Effector CD4-positive, alpha-beta T cell (primary cell): ENCODE results near the gene PCSK6.

Experiments
- DNase-seq: peaks from one replicate; pipeline ENCODE4 v3.0.0-alpha.2; 2020

Gene PCSK6

GRCh38 chr15:101522621-101523559, 33.4 kb upstream of the PCSK6 start:
- no peak for DNase-seq

GRCh38 chr15:101522091-101522490, 32.6 kb upstream of the PCSK6 start:
- DNase-seq, result no peak

- DNase-seq, result no peak
Observed at GRCh38 chr15:101521591-101521990, 32.1 kb upstream of the PCSK6 start.

DNA sequence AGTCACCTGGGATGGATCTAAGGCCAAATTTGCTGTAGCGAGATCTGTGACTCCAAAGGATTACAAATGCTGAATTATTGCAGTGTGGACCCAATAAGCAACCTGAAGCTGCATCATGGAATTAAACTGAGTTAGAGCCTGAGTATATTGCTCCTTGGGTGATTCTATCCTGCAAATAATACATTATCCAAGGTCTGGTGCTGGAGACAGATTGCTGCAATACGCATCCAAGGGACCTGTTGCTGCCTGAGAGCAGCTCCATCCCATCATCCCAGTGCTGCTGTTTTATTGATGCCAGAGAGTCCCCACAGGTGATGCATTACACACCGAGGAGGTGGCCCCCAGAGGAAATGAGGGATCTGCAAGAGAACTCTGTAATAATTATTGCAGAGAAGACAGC, 31.6 kb upstream of the PCSK6 start:
- no peak for DNase-seq

DNA sequence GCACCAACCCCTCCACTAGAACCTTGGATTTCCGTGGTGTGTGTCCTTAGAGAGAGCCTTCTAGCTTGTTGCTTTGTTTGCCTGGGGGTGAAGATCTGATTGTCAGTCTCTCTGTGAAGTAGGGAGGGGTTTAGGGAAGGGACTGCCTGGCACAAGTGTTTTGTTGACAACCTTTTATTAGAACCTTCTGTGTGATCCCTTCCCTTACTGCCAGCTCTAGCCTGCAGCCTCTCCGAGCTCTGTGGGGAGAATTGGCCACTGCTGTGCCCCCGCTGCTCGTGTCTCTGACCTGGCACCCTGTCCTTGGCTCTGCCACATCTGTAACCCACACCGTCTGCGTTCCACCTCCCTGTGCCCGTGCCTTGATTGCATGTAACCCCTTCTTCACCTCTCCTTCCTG, 30.9 kb upstream of the PCSK6 start:
- DNase-seq, result no peak

DNA sequence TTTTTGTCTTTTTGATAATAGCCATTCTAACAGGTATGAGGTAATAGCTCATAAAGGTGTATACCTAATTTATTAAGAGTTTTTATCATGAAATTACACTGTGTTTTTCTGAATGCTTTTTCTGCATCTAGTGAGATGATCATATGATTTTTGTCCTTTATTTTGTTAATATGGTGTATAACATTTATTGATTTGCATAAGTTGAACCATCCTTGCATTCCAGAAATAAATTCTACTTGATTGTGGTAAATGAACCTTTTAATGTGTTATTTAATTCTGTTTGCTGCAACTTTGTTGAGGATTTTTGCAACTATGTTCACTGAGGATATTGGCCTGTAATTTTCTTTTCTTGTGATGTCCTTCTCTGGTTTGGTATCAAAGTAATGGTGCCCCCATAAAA, 28.0 kb upstream of the PCSK6 start:
- no peak for DNase-seq

DNA sequence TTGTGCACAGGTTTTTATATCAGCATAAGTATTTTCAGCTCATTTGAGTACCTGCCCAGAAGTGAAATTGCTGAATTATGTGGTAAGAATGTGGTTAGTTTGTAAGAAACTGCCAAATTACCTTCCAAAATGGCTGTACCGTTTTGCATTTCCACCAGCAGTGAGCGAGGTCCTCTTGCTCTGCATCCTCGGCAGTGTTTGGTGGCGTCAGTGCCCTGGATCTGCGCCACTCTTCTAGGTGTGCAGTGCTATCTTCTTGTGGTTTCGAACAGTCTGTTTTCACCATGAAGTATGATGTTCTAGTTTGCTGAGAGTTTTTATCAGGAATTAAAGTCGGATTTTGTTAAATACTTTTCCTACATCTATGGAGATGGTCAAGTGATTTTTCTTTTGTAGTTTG, 24.8 kb upstream of the PCSK6 start:
- no peak for DNase-seq

DNA sequence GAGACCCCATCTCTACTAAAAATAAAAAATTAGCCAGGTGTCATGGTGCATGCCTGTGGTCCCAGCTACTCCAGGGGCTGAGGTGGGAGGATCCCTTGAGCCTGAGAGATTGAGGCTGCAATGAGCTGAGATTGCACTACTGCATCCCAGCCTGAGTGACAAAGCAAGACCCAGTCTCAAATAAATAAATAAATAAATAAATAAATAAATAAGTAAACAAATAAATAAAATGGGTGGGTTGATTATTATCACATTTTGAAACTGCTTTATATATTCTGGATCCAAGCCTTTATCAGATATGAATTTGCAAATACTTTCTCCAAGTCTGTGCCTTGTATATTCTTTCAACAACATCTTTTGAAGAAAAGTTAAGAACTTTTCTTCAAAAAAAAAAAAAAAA, 22.2 kb upstream of the PCSK6 start:
- DNase-seq, result no peak

DNA sequence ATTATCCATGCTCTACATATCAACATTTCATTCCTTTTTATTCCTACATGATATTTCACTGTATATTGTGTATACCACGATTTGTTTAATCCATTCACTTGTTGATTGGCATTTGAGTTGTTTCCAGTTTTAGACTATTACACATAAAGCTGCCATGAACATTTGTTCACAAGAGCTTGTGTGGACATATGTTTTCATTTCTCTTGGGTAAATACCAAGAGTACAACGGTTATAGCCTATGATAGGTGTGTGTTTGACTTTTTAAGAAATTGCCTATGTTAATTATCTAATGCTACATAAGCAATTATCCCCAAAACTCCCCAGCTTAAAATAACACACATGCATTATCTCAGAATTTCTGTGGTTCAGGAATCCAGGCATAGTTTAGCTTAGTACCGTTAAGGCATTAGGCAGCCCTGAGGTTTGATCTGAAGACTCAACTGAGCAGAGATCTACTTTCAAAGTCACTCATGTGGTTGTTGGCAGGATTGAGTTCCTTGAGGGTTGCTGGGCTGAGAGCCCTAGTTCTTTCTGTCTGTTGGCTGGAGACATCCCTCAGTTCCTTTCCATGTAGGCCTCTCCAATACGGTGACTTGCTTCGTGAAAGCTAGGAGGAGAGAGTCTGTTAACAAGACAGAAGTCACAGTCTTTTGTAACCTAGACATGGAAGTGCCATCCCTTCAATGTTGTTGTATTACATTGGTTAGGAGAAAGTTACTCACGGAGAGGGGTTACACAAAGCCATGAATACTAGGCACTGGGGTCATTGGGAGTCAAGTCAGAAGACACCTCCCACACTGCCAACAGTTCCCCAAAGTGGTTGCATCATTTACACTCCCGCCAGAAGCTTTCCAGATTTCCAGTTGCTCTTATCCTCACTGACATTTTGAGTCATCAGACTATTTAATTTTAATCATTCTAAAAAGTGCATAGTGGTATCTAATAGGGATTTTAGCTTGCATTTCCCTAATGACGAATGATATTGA, 21.0 kb upstream of the PCSK6 start:
- no peak for DNase-seq

DNA sequence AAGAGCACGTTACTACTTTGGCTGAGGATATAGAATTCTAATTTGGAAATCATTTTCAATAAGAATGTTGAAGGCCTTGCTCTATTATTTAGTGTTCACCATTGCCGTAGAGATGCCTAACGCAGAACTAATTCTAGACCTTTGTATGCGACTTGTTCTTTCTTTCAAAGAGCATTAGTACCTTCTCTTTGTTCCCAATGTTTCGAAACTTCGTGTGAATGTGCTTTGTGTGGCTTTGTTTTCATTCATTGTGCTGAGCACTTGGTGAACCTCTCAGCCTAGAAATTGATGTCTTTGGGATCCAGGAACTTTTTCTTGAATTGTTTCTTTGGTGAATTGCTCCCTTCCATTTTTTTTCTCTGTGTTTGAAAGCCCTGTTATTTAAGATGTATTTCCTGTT, 19.8 kb upstream of the PCSK6 start:
- no peak for DNase-seq

DNA sequence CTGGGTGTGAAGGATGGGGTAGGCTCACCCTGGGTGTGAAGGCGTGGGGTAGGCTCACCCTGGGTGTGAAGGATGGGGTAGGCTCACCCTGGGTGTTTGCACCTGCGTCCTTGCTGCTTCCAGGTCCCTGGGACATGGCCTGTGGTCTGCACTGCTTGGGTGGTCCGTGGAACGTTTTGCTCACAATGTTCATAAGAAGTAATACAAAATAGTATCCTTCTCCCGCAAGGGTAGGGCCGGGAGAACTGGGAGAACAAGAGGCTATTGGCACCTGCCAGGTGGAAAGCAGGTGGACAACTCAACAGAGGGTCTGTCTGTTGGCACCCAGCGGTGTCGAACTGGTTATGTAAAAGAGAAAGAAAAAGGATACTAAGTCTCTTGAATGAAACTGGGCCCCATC, 17.0 kb upstream of the PCSK6 start:
- DNase-seq, result no peak

DNA sequence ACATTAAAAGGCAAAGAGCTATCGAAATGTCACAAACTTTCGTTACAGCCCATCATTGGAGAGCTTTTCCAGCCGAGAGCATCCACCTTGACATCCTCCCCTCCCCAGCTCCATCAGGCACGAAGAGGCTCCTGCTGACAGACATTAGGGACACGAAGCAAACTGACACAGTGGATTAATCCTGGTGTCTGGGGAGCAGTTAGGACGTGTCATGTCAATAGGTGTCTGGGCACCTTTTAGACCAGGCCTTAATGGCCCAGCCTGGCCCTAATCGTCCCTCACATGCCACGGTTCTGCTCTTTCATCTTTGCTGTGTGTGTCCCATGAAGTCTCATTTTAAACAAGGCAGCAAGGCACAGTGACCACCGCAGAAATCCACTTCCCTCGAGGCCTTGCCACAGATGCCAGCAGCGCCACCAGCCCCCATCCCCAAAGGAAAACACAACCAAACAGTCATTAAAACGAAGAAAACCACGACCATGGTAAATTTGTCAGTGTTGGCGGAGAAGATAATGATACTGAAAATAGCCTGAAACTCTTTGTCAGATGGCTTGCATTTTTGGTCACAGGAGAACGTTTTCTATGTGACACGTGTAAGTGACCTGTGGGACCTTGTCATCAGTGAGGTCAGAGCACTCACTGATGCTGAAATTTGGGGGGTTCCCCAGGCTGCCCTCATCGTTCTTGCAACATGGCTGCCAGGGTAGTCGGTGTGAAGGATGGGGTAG, 16.3 kb upstream of the PCSK6 start:
- no peak for DNase-seq

DNA sequence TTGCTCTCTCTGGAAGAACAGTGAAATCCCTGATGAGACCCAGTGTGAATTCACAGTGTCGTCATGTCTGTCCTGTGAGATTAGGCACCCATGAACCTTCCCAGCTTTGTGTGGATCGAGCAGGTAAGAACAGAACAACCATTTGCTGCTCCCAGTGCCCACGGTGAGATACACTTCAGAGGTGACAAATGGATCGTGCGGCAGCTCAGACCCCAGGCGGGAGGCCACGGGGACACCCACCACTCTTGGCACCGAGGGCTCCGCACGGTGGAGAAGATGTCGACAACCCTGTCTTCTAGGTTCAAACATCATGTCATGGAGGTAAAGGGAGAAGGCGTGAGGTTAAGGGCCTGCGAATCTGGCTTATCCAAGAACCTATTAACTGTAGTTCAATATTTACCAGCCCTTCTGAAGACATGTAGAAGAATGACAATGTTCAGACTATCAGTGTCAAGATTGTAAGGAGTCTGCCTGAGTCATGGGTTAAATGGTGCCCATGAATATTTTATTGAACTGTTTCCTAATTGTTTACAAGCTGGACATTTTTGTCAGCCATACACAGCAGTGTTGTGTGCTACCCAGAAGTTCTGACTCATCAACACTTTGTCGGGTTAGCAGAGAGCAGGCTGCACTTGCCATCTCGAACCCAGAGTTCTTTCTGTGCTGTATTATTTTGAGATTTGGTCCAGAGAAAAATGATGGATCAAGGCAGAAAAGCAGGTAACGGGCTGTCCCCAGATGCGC, 15.5 kb upstream of the PCSK6 start:
- no peak for DNase-seq

DNA sequence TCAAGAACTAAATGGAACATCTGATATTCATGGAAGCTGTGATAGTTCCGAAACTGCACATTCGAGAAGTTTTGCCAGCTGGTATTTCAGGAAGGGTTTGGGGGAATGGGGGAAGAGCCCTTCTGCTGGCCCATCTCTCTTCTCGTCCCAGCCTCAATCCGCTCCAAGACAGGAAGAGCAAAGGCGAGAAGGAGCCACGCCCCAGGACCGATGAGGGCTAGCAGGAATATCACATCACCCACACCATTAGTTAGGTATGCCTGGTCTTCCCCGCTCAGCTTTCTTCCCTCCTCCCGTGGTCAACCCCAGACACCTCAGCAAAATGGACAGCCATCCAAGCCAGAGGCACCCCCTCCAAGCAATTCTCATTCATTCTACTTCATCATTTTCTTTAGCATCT, 14.9 kb upstream of the PCSK6 start:
- DNase-seq, result no peak

DNA sequence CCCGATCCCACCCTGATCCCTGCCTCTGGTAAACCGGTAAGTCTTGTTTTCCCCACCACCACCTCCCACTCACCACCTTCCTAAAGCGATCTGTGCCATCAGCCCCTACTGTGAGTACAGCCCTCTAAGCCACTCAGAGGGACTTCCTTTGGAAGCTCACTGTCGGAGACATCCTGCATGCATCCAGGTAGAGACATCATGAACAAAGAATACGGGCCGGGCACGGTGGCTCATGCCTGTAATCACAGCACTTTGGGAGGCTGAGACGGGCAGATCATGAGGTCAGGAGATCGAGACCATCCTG, 13.7 kb upstream of the PCSK6 start:
- no peak for DNase-seq

DNA sequence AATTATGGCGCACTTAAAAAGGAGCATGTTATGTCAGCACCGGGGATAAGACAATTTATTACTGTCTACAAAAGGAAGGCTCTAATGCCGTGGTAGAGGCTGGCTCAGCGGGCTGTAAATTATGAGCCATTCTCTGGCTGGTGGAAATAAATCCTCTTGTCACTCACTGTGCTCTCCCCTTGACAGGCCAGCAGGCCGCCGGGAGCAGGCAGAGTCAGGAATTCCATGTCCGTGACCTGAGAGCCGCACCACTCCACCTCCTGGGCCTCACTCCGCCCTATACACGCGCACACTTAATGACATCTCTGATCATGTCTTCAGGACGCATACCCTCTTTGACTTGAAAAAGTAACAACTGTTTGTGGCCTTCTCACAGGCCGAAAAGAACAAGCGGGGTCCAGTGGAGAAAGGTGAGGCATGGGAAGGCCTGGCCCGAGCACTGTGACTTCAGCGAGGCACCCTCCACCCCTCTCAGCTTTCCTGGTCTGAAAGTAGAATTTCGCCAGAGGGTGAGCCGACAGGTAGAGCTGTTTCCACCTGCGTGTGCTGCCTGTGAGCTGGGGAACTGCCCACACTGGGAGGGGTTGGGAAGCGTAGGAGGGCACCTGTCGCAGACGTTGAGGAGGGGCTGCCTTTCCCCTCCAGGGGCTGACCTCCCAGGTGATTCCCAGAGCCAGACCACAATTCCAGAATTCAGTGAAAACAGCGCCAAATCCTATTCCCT, 13.2 kb upstream of the PCSK6 start:
- no peak for DNase-seq

DNA sequence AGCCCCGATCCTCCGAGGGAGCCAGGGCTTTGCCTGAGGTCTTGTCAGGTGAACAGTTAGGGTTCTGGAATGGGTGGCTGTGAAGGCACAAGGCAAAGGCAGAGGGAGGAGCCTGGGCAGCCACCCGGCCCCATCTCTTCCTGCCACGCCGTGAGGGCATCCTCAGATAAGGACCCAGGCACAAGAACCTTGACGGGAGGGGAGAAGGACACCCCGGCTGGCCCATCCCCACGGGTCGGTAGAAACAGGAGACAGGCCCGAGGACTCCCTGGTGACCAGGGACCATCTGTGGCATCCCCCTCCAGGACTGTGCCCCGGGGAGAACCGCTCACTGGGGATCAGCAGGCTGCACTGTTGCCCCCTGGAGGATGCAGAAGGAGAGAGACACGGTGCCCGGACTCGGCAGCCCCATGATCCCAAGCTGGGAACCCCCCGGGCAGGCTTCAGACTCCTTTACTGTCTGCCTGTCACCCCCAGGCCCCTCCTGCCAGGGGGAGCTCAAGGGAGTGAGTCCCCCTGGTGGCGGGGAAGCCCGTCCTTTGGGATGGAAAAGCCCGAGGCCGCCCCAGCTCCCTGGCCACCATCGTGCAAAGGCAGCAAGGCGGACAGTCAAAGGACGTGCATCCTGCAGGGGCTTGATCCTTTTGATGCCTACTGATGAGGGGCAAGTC, 12.3 kb upstream of the PCSK6 start:
- no peak for DNase-seq

DNA sequence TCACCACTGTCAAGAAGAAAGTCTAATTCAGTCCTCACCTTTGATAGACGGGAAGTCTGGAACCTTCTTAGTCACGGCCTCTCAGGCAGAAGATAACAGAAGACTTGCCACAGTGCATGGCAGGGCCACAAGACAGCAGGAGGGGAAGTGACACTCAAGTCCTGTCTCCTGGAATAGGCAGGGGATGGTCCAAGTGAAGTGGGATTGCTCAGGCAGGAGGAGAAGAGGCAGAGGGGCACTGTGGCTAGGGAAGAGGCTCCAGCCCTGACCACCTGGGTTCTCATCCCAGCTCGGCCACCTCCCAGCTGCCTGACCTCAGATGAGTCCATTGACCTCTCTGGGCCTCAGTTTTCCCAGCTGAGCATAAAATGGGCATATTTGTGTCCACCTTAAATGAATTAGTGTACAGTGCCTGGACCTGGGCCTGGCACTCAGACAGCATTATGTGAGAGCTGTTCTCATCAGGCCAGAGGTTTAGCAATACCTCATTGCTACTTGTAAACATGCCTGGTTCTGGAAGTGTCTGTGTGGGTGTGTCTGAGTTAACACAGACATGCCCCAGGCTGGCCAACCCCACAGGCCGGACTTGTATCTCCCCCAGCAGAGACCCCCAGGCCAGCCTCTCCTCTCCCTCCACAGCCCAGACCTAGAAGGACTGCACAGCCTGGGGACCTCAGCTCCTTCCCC, 11.5 kb upstream of the PCSK6 start:
- DNase-seq, result no peak

DNA sequence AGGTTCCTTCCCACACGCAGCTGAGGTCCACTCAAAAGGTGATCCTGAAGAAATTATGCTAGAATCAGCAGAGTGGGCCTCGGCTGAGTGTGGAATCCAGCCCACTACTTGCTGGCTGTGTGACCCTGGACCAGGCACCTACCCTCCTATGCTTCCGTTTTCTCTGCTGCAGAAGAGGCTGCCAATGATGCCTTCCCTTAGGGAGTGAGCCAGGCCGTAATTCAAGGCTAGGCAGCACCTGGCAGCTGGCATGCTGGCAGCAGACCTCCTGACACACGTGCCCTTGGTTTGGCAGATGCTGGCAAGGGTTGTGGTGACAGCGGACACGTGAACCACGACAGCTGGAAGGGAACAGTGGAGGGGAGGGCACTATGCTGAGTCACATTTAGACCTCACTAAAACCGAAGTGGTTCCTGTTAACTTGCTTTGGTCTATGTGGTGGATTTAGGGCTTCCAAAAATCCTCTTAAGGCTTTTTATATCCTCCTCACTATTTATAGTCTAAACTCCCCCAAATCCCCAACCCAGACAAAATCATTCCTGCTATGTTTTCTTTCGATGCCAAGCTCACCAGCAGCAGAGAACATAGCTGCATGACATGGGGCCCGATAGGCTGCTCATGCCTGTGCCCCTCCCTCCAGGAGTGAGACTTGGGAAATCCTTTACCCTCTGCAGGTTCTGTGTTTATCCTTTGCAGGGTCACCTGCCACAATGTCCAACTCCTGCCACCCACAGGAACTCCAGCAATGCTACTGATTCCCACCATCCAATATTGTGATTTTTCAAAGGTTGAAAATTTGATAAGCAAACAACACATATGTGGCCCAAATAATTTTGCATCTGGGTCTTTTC, 10.6 kb upstream of the PCSK6 start:
- no peak for DNase-seq
